ENCODE data around the gene IQCE.
A peak's percentile ranks its signal among the peaks of the same experiment; 100 is the strongest.

- TF ChIP-seq CTCF (IDR thresholded peaks at IDR 0.05): peak in 1 of 12 donors; percentile 6
- no peak for TF ChIP-seq POLR2A (IDR thresholded peaks at IDR 0.05)
Measured at GRCh38 chr7:2605608-2606538, 47.1 kb downstream of the IQCE start.
